HCT116 (cell line): ENCODE results near the gene RPL12.

Experiments
- EGR1 ChIP-seq: IDR thresholded peaks from 2 replicates; pipeline ENCODE4 v1.6.1; 2012; ENCODE audit warnings: low read depth
- EZH2 ChIP-seq: fragments of 200-600 bp; sonication (generic); IDR thresholded peaks from 2 replicates; pipeline ENCODE4 v1.6.1; 2017; ENCODE audit warnings: antibody characterized with exemption, mixed run types
- EZH2phosphoT487 ChIP-seq: fragments of 200-600 bp; IDR thresholded peaks from 2 replicates; pipeline ENCODE4 v1.6.1; 2018; ENCODE audit warnings: antibody characterized with exemption, borderline replicate concordance
- POLR2A ChIP-seq: IDR thresholded peaks from 2 replicates; pipeline ENCODE4 v1.7.0; 2011; ENCODE audit warnings: borderline replicate concordance; ENCODE audit not compliant: insufficient read depth, insufficient read length; ENCODE audit errors: extremely low read depth
- POLR2AphosphoS5 ChIP-seq: IDR thresholded peaks from 2 replicates; pipeline ENCODE4 v1.6.1; 2011; ENCODE audit warnings: mild to moderate bottlenecking, low read depth, low read length, moderate library complexity
- REST ChIP-seq: IDR thresholded peaks from 2 replicates; pipeline ENCODE4 v1.6.1; 2012; ENCODE audit warnings: low read depth
- SIN3A ChIP-seq: IDR thresholded peaks from 2 replicates; pipeline ENCODE4 v1.6.1; 2012; ENCODE audit warnings: low read depth
- SP1 ChIP-seq: IDR thresholded peaks from 2 replicates; pipeline ENCODE4 v1.6.1; 2012; ENCODE audit warnings: low read depth
- TF ChIP-seq, protein P1 (sequence below): IDR thresholded peaks from 2 replicates; pipeline ENCODE4 v1.6.1; 2011; ENCODE audit warnings: mild to moderate bottlenecking, low read length, moderate library complexity; ENCODE audit not compliant: insufficient replicate concordance; ENCODE audit errors: extremely low read depth
- TF ChIP-seq, protein P2 (sequence below), 3 experiments: fragments of 200-600 bp in 1 of 3; sonication (generic) in 1 of 3; IDR thresholded peaks in 2 of 3; conservative IDR thresholded peaks in 1 of 3; 2 replicates each; pipeline ENCODE4 v1.5.1; 2012 to 2017; ENCODE audit warnings: low read depth in 2 of 3, low read length in 2 of 3, antibody characterized with exemption in 1 of 3, borderline replicate concordance in 1 of 3, control low read depth in 1 of 3, mild to moderate bottlenecking in 1 of 3, mixed read lengths in 1 of 3, mixed run types in 1 of 3, moderate library complexity in 1 of 3; ENCODE audit not compliant: insufficient read depth in 1 of 3
- TF ChIP-seq, protein P3 (sequence below): IDR thresholded peaks from 2 replicates; pipeline ENCODE4 v1.6.1; 2012

GRCh38 chr9:127411122-127411521 is 40.1 kb downstream of the RPL12 start:
- TF ChIP-seq, protein P1, sequence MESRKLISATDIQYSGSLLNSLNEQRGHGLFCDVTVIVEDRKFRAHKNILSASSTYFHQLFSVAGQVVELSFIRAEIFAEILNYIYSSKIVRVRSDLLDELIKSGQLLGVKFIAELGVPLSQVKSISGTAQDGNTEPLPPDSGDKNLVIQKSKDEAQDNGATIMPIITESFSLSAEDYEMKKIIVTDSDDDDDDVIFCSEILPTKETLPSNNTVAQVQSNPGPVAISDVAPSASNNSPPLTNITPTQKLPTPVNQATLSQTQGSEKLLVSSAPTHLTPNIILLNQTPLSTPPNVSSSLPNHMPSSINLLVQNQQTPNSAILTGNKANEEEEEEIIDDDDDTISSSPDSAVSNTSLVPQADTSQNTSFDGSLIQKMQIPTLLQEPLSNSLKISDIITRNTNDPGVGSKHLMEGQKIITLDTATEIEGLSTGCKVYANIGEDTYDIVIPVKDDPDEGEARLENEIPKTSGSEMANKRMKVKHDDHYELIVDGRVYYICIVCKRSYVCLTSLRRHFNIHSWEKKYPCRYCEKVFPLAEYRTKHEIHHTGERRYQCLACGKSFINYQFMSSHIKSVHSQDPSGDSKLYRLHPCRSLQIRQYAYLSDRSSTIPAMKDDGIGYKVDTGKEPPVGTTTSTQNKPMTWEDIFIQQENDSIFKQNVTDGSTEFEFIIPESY: no peak
- TF ChIP-seq, protein P2, sequence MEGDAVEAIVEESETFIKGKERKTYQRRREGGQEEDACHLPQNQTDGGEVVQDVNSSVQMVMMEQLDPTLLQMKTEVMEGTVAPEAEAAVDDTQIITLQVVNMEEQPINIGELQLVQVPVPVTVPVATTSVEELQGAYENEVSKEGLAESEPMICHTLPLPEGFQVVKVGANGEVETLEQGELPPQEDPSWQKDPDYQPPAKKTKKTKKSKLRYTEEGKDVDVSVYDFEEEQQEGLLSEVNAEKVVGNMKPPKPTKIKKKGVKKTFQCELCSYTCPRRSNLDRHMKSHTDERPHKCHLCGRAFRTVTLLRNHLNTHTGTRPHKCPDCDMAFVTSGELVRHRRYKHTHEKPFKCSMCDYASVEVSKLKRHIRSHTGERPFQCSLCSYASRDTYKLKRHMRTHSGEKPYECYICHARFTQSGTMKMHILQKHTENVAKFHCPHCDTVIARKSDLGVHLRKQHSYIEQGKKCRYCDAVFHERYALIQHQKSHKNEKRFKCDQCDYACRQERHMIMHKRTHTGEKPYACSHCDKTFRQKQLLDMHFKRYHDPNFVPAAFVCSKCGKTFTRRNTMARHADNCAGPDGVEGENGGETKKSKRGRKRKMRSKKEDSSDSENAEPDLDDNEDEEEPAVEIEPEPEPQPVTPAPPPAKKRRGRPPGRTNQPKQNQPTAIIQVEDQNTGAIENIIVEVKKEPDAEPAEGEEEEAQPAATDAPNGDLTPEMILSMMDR (IDR thresholded peaks at IDR 0.05 in 2 of 3, conservative IDR thresholded peaks at IDR 0.05 in 1 of 3; ENCODE audit: borderline replicate concordance in 1 of 3, insufficient read depth in 1 of 3, low read depth in 2 of 3, low read length in 2 of 3): no peak
- TF ChIP-seq SIN3A (no peak), EGR1 (no peak), REST (no peak), SP1 (no peak), EZH2phosphoT487 (no peak), POLR2AphosphoS5 (no peak), POLR2A (no peak), EZH2 (no peak)
- TF ChIP-seq, protein P3, sequence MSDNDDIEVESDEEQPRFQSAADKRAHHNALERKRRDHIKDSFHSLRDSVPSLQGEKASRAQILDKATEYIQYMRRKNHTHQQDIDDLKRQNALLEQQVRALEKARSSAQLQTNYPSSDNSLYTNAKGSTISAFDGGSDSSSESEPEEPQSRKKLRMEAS: no peak
